Neural progenitor cell (in vitro differentiated cells): ENCODE results near the gene BTBD6.

Source experiments
- CTCF ChIP-seq: fragments of 200-600 bp; sonication (generic); IDR thresholded peaks from 2 replicates; pipeline ENCODE4 v1.5.1; 2017; ENCODE audit warnings: antibody characterized with exemption, mild to moderate bottlenecking
- EZH2 ChIP-seq: fragments of 200-600 bp; sonication (generic); IDR thresholded peaks from 2 replicates; pipeline ENCODE4 v1.6.1; 2017; ENCODE audit warnings: antibody characterized with exemption, mild to moderate bottlenecking, moderate library complexity

- TF ChIP-seq CTCF (no peak), EZH2 (no peak)
Measured at GRCh38 chr14:105211758-105212089, 36.6 kb upstream of the BTBD6 start.
